AG09319 (cell line): ENCODE results near the gene KCND3.

Source experiments
- DNase-seq: peaks from one replicate; pipeline ENCODE4 v3.0.0-alpha.2; 2010; ENCODE audit warnings: low read depth; ENCODE audit errors: extremely low read depth
- TF ChIP-seq, protein P1 (sequence below): IDR thresholded peaks from 2 replicates; pipeline ENCODE4 v1.5.1; 2011; ENCODE audit warnings: low read depth, mild to moderate bottlenecking, inconsistent platforms, low read length, moderate library complexity

KCND3 gene

DNA sequence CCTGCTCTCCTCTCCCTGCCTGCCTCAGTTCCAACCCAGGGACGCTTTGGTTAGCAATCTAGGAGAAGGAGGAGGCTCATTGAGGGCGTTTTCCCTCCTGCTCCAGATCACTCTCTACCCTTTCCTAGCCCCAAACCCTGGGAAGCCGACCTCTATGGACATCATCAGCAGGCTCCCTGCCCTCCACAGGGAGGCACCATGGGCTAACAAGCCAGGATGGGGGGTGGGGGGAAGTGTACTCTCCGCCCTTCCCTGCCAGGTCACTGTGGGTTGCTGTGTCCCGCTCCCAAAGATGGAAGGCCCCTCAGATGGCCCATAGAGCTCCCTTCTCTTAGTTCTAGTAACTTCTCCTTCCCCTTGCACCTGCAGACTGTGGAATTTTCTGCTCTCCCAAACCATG lies 35.7 kb downstream of the KCND3 start:
- DNase-seq = no peak
- TF ChIP-seq, protein P1, sequence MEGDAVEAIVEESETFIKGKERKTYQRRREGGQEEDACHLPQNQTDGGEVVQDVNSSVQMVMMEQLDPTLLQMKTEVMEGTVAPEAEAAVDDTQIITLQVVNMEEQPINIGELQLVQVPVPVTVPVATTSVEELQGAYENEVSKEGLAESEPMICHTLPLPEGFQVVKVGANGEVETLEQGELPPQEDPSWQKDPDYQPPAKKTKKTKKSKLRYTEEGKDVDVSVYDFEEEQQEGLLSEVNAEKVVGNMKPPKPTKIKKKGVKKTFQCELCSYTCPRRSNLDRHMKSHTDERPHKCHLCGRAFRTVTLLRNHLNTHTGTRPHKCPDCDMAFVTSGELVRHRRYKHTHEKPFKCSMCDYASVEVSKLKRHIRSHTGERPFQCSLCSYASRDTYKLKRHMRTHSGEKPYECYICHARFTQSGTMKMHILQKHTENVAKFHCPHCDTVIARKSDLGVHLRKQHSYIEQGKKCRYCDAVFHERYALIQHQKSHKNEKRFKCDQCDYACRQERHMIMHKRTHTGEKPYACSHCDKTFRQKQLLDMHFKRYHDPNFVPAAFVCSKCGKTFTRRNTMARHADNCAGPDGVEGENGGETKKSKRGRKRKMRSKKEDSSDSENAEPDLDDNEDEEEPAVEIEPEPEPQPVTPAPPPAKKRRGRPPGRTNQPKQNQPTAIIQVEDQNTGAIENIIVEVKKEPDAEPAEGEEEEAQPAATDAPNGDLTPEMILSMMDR = no peak

GRCh38 chr1:111952125-111952657 lies 37.3 kb downstream of the KCND3 start:
- DNase-seq = no peak
- TF ChIP-seq, protein P1 = no peak

- TF ChIP-seq, protein P1 = no peak
- no peak for DNase-seq
Measured at GRCh38 chr1:111948209-111949171, 41.0 kb downstream of the KCND3 start.

DNA sequence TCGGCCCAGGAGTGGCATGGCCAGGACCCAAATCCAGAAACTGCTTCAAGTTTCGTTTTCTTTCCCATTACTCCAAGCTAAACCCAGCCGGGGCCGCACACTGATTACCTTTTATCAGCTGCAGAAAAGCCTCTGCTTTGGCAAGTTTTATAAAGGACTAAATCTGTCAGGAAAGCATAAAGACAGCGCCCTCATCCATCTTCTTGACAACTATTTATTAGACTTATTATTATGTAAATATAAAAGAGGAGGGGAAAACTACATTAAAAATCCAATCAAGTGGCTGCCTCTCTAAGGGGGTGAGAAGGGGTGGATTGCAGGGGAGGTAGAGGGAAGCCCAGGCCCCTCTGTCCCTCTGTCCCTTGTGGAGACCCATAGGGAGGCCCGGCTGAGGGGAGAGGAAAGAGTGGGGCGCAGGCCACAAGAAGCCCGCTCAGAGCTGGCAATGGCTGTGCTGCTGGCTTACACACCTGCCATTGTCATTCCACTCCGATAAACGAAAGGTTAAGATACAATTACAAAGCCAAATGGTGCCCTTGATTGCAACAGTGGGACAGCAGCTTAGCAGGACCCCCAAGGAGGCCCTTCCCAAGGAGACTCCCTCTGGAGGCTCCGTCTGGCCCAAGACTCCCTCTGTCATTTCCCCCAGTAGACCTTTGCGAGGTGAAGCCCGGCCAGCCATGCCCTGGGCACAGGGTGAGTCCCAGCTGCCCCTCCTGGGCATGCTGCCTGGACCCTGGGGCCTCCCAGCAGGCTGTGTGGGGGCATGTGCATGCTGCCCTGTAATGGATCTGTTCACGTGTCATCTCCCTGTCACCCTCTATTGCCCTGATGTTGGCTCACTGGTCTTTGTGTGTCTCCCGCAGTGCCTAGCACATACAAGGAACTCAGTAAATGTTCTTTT lies 45.4 kb downstream of the KCND3 start:
- TF ChIP-seq, protein P1 = no peak
- DNase-seq = no peak

DNA sequence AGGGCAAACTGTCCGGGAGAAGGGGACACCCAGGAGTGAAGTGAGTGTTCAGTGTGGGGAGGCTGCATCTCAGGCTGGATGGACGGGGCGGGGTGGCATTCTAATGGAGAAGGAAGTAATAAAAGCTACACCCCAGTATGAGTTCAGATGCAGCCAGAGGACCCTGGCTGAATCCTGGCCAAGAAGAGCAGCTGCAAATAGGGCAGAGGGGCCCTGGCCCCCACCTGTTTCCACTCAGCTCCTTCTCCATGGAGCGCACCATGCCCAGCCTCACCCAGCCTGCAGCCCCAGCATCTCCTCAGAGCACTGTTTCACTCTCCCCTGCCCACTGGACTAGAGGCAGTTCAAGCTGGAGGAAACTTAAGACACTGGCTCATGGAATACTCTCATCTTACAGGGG lies 46.4 kb downstream of the KCND3 start:
- TF ChIP-seq, protein P1 = no peak
- DNase-seq = no peak

DNA sequence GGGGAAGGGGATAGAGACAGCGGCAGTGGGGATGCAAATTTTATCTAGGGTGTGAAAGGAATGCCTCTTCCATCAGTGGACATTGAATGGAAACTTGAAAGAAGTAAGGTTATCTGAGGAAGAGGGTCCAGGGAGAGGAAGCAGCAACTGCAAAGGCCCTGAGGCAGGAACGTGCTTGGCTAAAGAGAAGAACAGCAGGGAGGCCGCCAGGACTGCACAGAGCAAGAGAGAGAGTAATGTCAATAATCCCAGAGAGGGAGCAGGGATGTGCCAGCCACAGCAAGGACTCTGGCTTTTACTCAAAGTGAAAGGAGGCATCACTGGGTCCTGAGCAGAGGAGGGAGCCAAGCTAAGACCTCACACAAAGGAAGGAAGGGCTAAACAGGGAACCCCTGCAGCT lies 50.9 kb downstream of the KCND3 start:
- TF ChIP-seq, protein P1 = no peak
- no peak for DNase-seq
